Neural cell (in vitro differentiated cells): Measurements from ENCODE around the gene BCAR3. TPM values are rescaled to one million over a fixed set of nuclear protein-coding genes. Genes with fewer than 3 reads are reported as not detected.

Experiments used
- H2AFZ ChIP-seq: fragments of 200-600, 300-800 bp; sonication (generic), shearing (Covaris generic); 2 replicates; pipeline ENCODE4 v1.6.0; 2014; ENCODE audit warnings: low read depth, mild to moderate bottlenecking, antibody characterized with exemption, low read length, moderate library complexity
- H3F3A ChIP-seq: fragments of 200-600 bp; shearing (Covaris generic); 2 replicates; pipeline ENCODE4 v1.6.1; 2016; ENCODE audit warnings: mild to moderate bottlenecking, moderate library complexity, mixed read lengths, antibody characterized with exemption, low read length; ENCODE audit not compliant: insufficient read depth, poor library complexity, severe bottlenecking
- H3K27ac ChIP-seq: fragments of 200-600, 300-800 bp; sonication (generic), shearing (Covaris generic); 2 replicates; pipeline ENCODE4 v1.5.1; 2014; ENCODE audit warnings: mild to moderate bottlenecking, low read length, moderate library complexity
- H3K27me3 ChIP-seq: fragments of 300-800, 200-600 bp; sonication (generic), shearing (Covaris generic); 2 replicates; pipeline ENCODE4 v1.6.0; 2014; ENCODE audit warnings: mild to moderate bottlenecking, low read depth, low read length, moderate library complexity; ENCODE audit not compliant: insufficient read depth
- H3K36me3 ChIP-seq: fragments of 300-800, 200-600 bp; sonication (generic), shearing (Covaris generic); 2 replicates; pipeline ENCODE4 v1.5.1; 2014; ENCODE audit warnings: mild to moderate bottlenecking, antibody characterized with exemption, low read length, moderate library complexity; ENCODE audit not compliant: insufficient read depth
- H3K4me2 ChIP-seq: fragments of 300-800, 200-600 bp; sonication (generic), shearing (Covaris generic); 2 replicates; pipeline ENCODE4 v1.6.0; 2014; ENCODE audit warnings: mild to moderate bottlenecking, low read length
- H3K4me3 ChIP-seq: fragments of 300-800, 200-600 bp; sonication (generic), shearing (Covaris generic); 2 replicates; pipeline ENCODE4 v1.5.1; 2014; ENCODE audit warnings: mild to moderate bottlenecking, low read length, moderate library complexity
- H3K79me2 ChIP-seq: fragments of 200-600 bp; shearing (Covaris generic); replicated peaks from 2 replicates; pipeline ENCODE4 v1.6.0; 2014; ENCODE audit warnings: mild to moderate bottlenecking, low read length, moderate library complexity; ENCODE audit not compliant: insufficient read depth
- H3K9ac ChIP-seq: fragments of 300-800, 200-600 bp; sonication (generic), shearing (Covaris generic); 2 replicates; pipeline ENCODE4 v1.6.1; 2016; ENCODE audit warnings: mild to moderate bottlenecking, low read length, mixed read lengths
- H3K9me2 ChIP-seq: fragments of 200-600 bp; shearing (Covaris generic); 2 replicates; pipeline ENCODE4 v1.6.1; 2016; ENCODE audit warnings: mild to moderate bottlenecking, low read length, mixed read lengths; ENCODE audit not compliant: insufficient read depth
- H3K9me3 ChIP-seq: fragments of 200-600, 300-800 bp; sonication (generic), shearing (Covaris generic); 2 replicates; pipeline ENCODE4 v1.6.1; 2016; ENCODE audit warnings: mild to moderate bottlenecking, mixed run types, low read length, moderate library complexity, mixed read lengths
- H4K20me1 ChIP-seq: fragments of 200-600 bp; shearing (Covaris generic); 2 replicates; pipeline ENCODE4 v1.6.1; 2016; ENCODE audit warnings: mild to moderate bottlenecking, mixed run types; ENCODE audit not compliant: insufficient read depth
- CTCF ChIP-seq: fragments of 450-650 bp; IDR thresholded peaks from 2 replicates; pipeline ENCODE4 v1.5.1; 2014; ENCODE audit warnings: antibody characterized with exemption, mild to moderate bottlenecking, moderate library complexity; ENCODE audit not compliant: poor library complexity, severe bottlenecking
- EP300 ChIP-seq: fragments of 450-650 bp; conservative IDR thresholded peaks from 2 replicates; pipeline ENCODE4 v1.6.1; 2014; ENCODE audit warnings: antibody characterized with exemption, mild to moderate bottlenecking, moderate library complexity; ENCODE audit not compliant: poor library complexity, severe bottlenecking
- EZH2 ChIP-seq: fragments of 200-600, 300-800 bp; shearing (Covaris generic), sonication (generic); IDR thresholded peaks from 2 replicates; pipeline ENCODE4 v1.6.1; 2014; ENCODE audit warnings: antibody characterized with exemption, low read length, borderline replicate concordance, mild to moderate bottlenecking; ENCODE audit not compliant: insufficient read depth, poor library complexity, severe bottlenecking
- MXI1 ChIP-seq: fragments of 450-650 bp; conservative IDR thresholded peaks from 2 replicates; pipeline ENCODE4 v1.6.1; 2014; ENCODE audit warnings: antibody characterized with exemption, mild to moderate bottlenecking; ENCODE audit not compliant: poor library complexity, severe bottlenecking
- POLR2AphosphoS5 ChIP-seq: IDR thresholded peaks from 2 replicates; pipeline ENCODE4 v1.6.1; 2012
- RAD21 ChIP-seq: fragments of 450-650 bp; conservative IDR thresholded peaks from 2 replicates; pipeline ENCODE4 v1.6.1; 2014; ENCODE audit warnings: antibody characterized with exemption, mild to moderate bottlenecking, moderate library complexity
- REST ChIP-seq: IDR thresholded peaks from 2 replicates; pipeline ENCODE4 v1.6.1; 2012; ENCODE audit warnings: borderline replicate concordance
- SMC3 ChIP-seq: fragments of 450-650 bp; conservative IDR thresholded peaks from 2 replicates; pipeline ENCODE4 v1.6.1; 2014; ENCODE audit warnings: antibody characterized with exemption, mild to moderate bottlenecking, moderate library complexity; ENCODE audit not compliant: poor library complexity
- TAF1 ChIP-seq: IDR thresholded peaks from 2 replicates; pipeline ENCODE4 v1.6.1; 2012; ENCODE audit warnings: low read depth
- polyA plus RNA-seq: library from polyadenylated mRNA; depleted of rRNA; stranded (reverse); fragments of >200 nt; gene quantifications from 2 replicates; pipeline ENCODE4 v1.2.3, GENCODE V29; 2014

The BCAR3 gene
- polyA plus RNA-seq, 1 donor from 2014 or later: 2.5 TPM

- no peak overlapping the region for H3K4me2 ChIP-seq
- TF ChIP-seq RAD21 (no peak), REST (no peak), EP300 (no peak), SMC3 (no peak), MXI1 (no peak), CTCF (no peak), TAF1 (no peak), POLR2AphosphoS5 (no peak), EZH2 (no peak)
- no peaks in the 10 kb centered on the region for H3K27me3 ChIP-seq
- no peak overlapping the region for H2AFZ ChIP-seq
- no peak overlapping the region for H3K4me3 ChIP-seq
- no peak overlapping the region for H3K9ac ChIP-seq
- H3K27ac ChIP-seq: no peak overlapping the region
- no peaks in the 10 kb centered on the region for H3K79me2 ChIP-seq
- H3F3A ChIP-seq: no peaks in the 10 kb centered on the region
- no peaks in the 10 kb centered on the region for H4K20me1 ChIP-seq
- no peaks in the 10 kb centered on the region for H3K9me2 ChIP-seq
- H3K36me3 ChIP-seq: no peaks in the 10 kb centered on the region
- H3K9me3 ChIP-seq: no peaks in the 10 kb centered on the region
These were observed 82.7 kb downstream of the BCAR3 start for GRCh38 chr1:93598861-93599439.

GRCh38 chr1:93598396-93598795, 83.2 kb downstream of the BCAR3 start:
- H3F3A ChIP-seq: no peaks in the 10 kb centered on the region
- no peak overlapping the region for H3K4me2 ChIP-seq
- no peaks in the 10 kb centered on the region for H4K20me1 ChIP-seq
- no peaks in the 10 kb centered on the region for H3K9me2 ChIP-seq
- no peak overlapping the region for H2AFZ ChIP-seq
- no peak overlapping the region for H3K9ac ChIP-seq
- H3K27ac ChIP-seq: no peak overlapping the region
- no peaks in the 10 kb centered on the region for H3K9me3 ChIP-seq
- H3K36me3 ChIP-seq: no peaks in the 10 kb centered on the region
- H3K79me2 ChIP-seq: no peaks in the 10 kb centered on the region
- no peak for TF ChIP-seq SMC3
- no peak overlapping the region for H3K4me3 ChIP-seq
- H3K27me3 ChIP-seq: no peaks in the 10 kb centered on the region

GRCh38 chr1:93597709-93598108, 83.9 kb downstream of the BCAR3 start:
- Histone ChIP-seq H3K27ac (no peak overlapping the region), H2AFZ (no peak overlapping the region), H4K20me1 (no peaks in the 10 kb centered on the region), H3K9ac (no peak overlapping the region), H3F3A (no peaks in the 10 kb centered on the region), H3K9me2 (no peaks in the 10 kb centered on the region), H3K9me3 (no peaks in the 10 kb centered on the region), H3K4me2 (no peak overlapping the region), H3K27me3 (no peaks in the 10 kb centered on the region), H3K4me3 (no peak overlapping the region), H3K79me2 (no peaks in the 10 kb centered on the region), H3K36me3 (no peaks in the 10 kb centered on the region)
- TF ChIP-seq CTCF (no peak), MXI1 (no peak), RAD21 (no peak), REST (no peak), SMC3 (no peak), TAF1 (no peak), POLR2AphosphoS5 (no peak), EP300 (no peak), EZH2 (no peak)
